Cardiac septum (tissue), 1 donor: ENCODE measurements around the gene NLRP14. TPM values are rescaled to one million over a fixed set of nuclear protein-coding genes. Genes with fewer than 3 reads are reported as not detected.

Experiments
- DNase-seq: peaks from one replicate; pipeline ENCODE4 v3.0.0-alpha.2; 2020; ENCODE audit warnings: low spot score
- intact Hi-C: fragments of 100-400 bp; cut with DNase I; formaldehyde crosslinking; loops from one replicate; pipeline ENCODE4 v1.14.0; 2022
- long read RNA-seq: library from polyadenylated mRNA; unstranded; transcript quantifications from one replicate; pipeline ENCODE4 v2.0.0, GENCODE V29; 2021
- total RNA-seq: library from RNA; stranded (reverse); fragmentation: NEBNext Ultra II Directional; extraction: Animal tissue kit (Norgen Biotek cat#: 25700); gene quantifications from one replicate; pipeline ENCODE4 v1.2.1, GENCODE V29; 2021
- donor health status: DM: no; HTN: no; CAD: no.

NLRP14 gene
- not detected for total RNA-seq
- long read RNA-seq = 0 reads

GRCh38 chr11:7020183-7020917 is at the start of gene NLRP14, which contains the start of gene ZNF214:
Gene NLRP14, plus strand, starts transcription at chr11:7020479. Its CDS starts 18,108 bp downstream, at chr11:7038587.
Gene ZNF214, minus strand, starts transcription at chr11:7020346. Its CDS starts 17,511 bp downstream, at chr11:7002835.
- peak; percentile 85 for DNase-seq
- intact Hi-C loops = no loop called here

- DNase-seq = no peak
- intact Hi-C loops = no loop called here
These were observed 40.9 kb upstream of the NLRP14 start for GRCh38 chr11:6979365-6979764.

GRCh38 chr11:6986487-6986886 is 33.8 kb upstream of the NLRP14 start:
- DNase-seq = no peak
- intact Hi-C loops = no loop called here

- DNase-seq = no peak
- intact Hi-C loops = no loop called here
These were observed 31.8 kb upstream of the NLRP14 start for GRCh38 chr11:6988506-6988905.

GRCh38 chr11:6991227-6991626 is 29.1 kb upstream of the NLRP14 start:
- intact Hi-C loops = no loop called here

GRCh38 chr11:6992026-6992425 is 28.3 kb upstream of the NLRP14 start:
- intact Hi-C loops = no loop called here
- no peak for DNase-seq

More at GRCh38 chr11:6991227-6991626, 29.1 kb upstream of the NLRP14 start:
- no peak for DNase-seq

- no peak for DNase-seq
- intact Hi-C loops = no loop called here
These were observed 27.5 kb upstream of the NLRP14 start for GRCh38 chr11:6992457-6993417.

- intact Hi-C loops = no loop called here
- no peak for DNase-seq
These were observed 24.6 kb upstream of the NLRP14 start for GRCh38 chr11:6995703-6996102.

GRCh38 chr11:7004482-7004881 is 15.8 kb upstream of the NLRP14 start:
- intact Hi-C loops = no loop called here
- DNase-seq = no peak

GRCh38 chr11:7014118-7014517 is 6.2 kb upstream of the NLRP14 start:
- intact Hi-C loops = no loop called here
- no peak for DNase-seq

- no peak for DNase-seq
- intact Hi-C loops = no loop called here
These were observed 4.3 kb upstream of the NLRP14 start for GRCh38 chr11:7016011-7016410.

- intact Hi-C loops = no loop called here
These were observed 638 bp upstream of the NLRP14 start for GRCh38 chr11:7019500-7020182.

GRCh38 chr11:7021318-7021717 is 1.0 kb downstream of the NLRP14 start:
- intact Hi-C loops = no loop called here
- no peak for DNase-seq

More at GRCh38 chr11:7019500-7020182, 638 bp upstream of the NLRP14 start:
- DNase-seq = peak; percentile 74

GRCh38 chr11:7028141-7028540 is 7.9 kb downstream of the NLRP14 start:
- intact Hi-C loops = no loop called here
- no peak for DNase-seq

- intact Hi-C loops = no loop called here
These were observed 10.6 kb downstream of the NLRP14 start for GRCh38 chr11:7030836-7031235.

GRCh38 chr11:7031471-7031871 is 11.2 kb downstream of the NLRP14 start:
- DNase-seq = no peak
- intact Hi-C loops = no loop called here

More at GRCh38 chr11:7030836-7031235, 10.6 kb downstream of the NLRP14 start:
- no peak for DNase-seq

GRCh38 chr11:7032692-7033091 is 12.4 kb downstream of the NLRP14 start:
- DNase-seq = no peak
- intact Hi-C loops = no loop called here

GRCh38 chr11:7034019-7034418 is 13.7 kb downstream of the NLRP14 start:
- intact Hi-C loops = no loop called here
- no peak for DNase-seq

- DNase-seq = no peak
- intact Hi-C loops = no loop called here
These were observed 26.3 kb downstream of the NLRP14 start for GRCh38 chr11:7046474-7047175.
